Effector memory CD4-positive, alpha-beta T cell (primary cell): ENCODE results near the gene APOBEC3B.
"Not testable (repeated sequence)": the region's sequence is repeated elsewhere in the genome, so short reads cannot be mapped to it uniquely, and the experiment has no call there.

ENCODE experiments used
- DNase-seq, 3 donors: peaks; one replicate each; pipeline ENCODE4 v3.0.0-alpha.2; 2020
- H3K27ac ChIP-seq: 2 replicates; pipeline ENCODE4 v1.7.0; 2013; ENCODE audit warnings: mild to moderate bottlenecking, low read length, moderate library complexity; ENCODE audit not compliant: insufficient read depth, poor library complexity, severe bottlenecking
- H3K27me3 ChIP-seq: replicated peaks from 2 replicates; pipeline ENCODE4 v1.7.0; 2013; ENCODE audit warnings: mild to moderate bottlenecking, low read length; ENCODE audit not compliant: insufficient read depth, control insufficient read depth, poor library complexity, severe bottlenecking
- H3K36me3 ChIP-seq: 2 replicates; pipeline ENCODE4 v1.7.0; 2013; ENCODE audit warnings: mild to moderate bottlenecking, low read length, moderate library complexity; ENCODE audit not compliant: control insufficient read depth, insufficient read depth
- H3K4me1 ChIP-seq: 2 replicates; pipeline ENCODE4 v1.7.0; 2013; ENCODE audit warnings: low read length, mild to moderate bottlenecking; ENCODE audit not compliant: control insufficient read depth, insufficient read depth, poor library complexity, severe bottlenecking
- H3K4me3 ChIP-seq: 2 replicates; pipeline ENCODE4 v1.7.0; 2013; ENCODE audit warnings: low read length, low read depth, mild to moderate bottlenecking; ENCODE audit not compliant: insufficient read depth, poor library complexity, severe bottlenecking
- H3K9me3 ChIP-seq: 2 replicates; pipeline ENCODE4 v1.7.0; 2013; ENCODE audit warnings: mild to moderate bottlenecking, low read length, moderate library complexity; ENCODE audit not compliant: control insufficient read depth

The APOBEC3B gene

DNA sequence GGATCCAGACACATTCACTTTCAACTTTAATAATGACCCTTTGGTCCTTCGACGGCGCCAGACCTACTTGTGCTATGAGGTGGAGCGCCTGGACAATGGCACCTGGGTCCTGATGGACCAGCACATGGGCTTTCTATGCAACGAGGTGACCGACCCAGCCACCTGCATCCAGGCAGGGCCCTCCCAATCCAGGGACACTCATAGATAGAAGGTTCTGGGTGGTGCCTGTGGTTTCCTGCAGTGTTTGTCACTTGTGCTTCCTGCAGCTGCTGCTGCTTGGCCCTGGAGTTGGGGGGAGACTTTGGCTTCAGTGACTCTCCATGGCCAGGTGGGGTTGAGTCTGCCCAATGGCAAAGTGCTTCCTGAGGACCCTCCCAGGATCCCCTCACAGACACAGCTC, 7.3 kb downstream of the APOBEC3B start:
- H3K4me1 ChIP-seq: peaks cover 24% of the 10 kb centered on the region
- no peak for DNase-seq
- H3K36me3 ChIP-seq: no peaks in the 10 kb centered on the region

DNA sequence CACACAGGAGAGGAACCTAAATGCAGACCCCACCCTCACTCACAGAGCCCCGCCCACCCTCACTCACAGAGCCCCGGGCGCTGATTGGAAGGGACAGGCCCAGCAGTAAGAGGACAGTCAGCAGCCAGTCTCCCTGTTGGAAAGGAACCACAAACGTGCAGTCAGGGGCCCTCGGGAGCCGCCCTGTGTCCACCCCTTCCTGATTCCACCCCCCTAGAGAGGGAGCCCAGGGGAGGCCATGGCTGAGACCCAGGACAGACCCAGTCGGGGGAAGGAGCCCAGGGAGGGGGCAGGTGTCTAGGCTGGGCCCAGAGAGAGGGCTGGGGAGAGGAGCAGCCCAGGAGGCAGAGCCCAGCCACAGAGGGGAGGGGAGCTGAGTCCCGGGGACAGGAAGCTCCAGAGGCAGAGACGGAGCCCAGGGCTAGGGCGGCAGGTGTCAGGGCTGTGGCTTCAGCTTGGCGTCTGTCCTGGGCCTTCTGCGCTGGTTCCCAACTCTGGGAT, 10.8 kb downstream of the APOBEC3B start:
- not testable (repeated sequence) for H3K27ac ChIP-seq, H3K9me3 ChIP-seq, H3K27me3 ChIP-seq, H3K36me3 ChIP-seq, DNase-seq, H3K4me3 ChIP-seq
- peaks cover 17% of the 10 kb centered on the region for H3K4me1 ChIP-seq

More for the DNA sequence above, 7.3 kb downstream of the APOBEC3B start:
- Histone ChIP-seq H3K4me3 (no peak overlapping the region), H3K9me3 (no peaks in the 10 kb centered on the region), H3K27ac (no peak overlapping the region), H3K27me3 (no peaks in the 10 kb centered on the region)

DNA sequence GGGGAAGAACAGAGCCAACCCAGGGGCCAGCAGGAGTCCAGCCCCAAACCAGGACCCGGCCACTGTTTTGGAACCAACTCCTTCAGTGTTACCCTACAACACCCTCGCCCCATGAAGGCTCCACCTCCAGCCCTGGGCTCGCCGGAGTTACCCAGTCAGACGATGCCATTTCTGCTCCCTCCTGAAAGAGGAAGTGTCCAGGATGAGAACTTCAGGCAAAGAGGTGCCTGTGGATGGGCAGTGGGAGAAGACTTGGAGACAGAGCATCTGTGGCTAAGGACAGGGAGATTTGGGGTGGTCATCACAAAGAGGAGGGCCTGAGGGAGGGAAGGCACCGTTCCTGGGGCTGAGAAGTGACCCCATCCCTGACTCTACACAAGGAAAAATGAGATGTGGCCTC, 14.0 kb downstream of the APOBEC3B start:
- no peaks in the 10 kb centered on the region for H3K36me3 ChIP-seq
- H3K4me3 ChIP-seq: no peak overlapping the region
- H3K4me1 ChIP-seq: no peaks in the 10 kb centered on the region
- no peaks in the 10 kb centered on the region for H3K9me3 ChIP-seq
- H3K27ac ChIP-seq: no peak overlapping the region
- DNase-seq: no peak
- H3K27me3 ChIP-seq: no peaks in the 10 kb centered on the region

DNA sequence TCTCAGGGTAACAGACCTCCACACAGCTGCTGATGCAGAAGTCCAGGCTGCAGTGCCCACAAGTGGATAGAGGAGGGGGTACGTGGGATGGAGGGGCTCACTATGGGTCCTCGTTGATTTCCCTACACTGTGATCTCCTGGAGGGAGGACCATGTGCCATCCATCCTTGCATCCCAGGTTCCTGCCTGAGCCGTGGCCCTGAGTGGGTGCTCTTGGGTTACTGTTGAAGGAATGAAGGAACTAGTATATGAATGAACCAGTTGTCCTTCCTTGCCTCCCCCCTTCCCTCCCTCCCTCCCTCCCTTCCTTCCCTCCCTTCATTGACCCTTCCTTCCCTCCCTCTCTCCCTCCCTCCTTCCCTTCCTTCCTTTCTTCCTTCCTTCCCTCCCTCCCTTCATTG, 15.4 kb downstream of the APOBEC3B start:
- Histone ChIP-seq H3K4me1 (no peaks in the 10 kb centered on the region), H3K27me3 (no peaks in the 10 kb centered on the region), H3K4me3 (no peak overlapping the region), H3K36me3 (no peaks in the 10 kb centered on the region), H3K9me3 (no peaks in the 10 kb centered on the region), H3K27ac (no peak overlapping the region)
- DNase-seq: no peak

DNA sequence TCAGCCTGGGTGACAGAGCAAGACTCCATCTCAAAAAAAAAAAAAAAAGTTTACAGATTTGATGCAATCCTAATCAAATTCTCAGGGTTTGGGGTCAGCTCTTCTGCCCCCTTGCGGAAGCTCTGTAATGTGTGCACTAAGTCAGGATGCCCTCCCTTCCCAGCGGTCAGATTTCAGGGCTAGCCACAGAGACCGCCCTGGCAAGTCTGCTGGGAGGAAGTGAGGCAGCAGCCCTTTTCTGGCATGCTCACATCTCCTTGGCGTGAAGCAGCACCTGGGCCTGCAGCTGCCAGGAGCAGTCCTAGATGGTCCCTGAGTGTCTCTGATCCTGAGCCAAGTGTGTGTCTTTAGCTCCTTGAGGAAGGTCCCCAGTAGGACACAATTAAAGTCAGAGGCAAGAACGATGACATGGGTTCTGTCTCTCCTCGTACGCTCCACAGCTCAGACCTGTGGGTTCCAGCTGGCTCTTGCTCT, 21.1 kb downstream of the APOBEC3B start:
- Histone ChIP-seq H3K27me3 (no peaks in the 10 kb centered on the region), H3K4me3 (no peak overlapping the region), H3K36me3 (no peaks in the 10 kb centered on the region), H3K9me3 (no peaks in the 10 kb centered on the region), H3K4me1 (no peaks in the 10 kb centered on the region), H3K27ac (no peak overlapping the region)
- peak; percentile 57 to 68 (median 59) for DNase-seq

DNA sequence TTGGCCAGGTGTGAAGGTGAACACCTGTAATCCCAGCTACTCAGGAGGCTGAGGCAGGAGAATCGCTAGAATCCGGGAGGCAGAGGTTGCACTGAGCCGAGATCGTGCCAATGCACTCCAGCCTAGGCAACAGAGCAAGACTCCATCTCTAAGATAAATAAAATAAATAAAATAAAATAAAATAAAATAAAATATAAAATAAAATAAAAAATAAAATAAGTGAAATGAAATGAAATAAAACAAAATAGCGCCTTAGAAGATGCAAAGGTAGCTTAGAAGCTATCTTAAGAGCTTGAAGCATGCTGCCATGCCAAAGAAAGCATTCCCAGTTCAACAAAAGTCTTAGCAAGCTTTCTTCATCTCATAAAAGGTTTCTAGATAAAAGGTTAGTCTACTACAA, 25.0 kb downstream of the APOBEC3B start:
- no peaks in the 10 kb centered on the region for H3K36me3 ChIP-seq
- H3K27me3 ChIP-seq: no peaks in the 10 kb centered on the region
- DNase-seq: no peak
- H3K9me3 ChIP-seq: no peaks in the 10 kb centered on the region
- no peak overlapping the region for H3K27ac ChIP-seq
- no peaks in the 10 kb centered on the region for H3K4me1 ChIP-seq
- no peak overlapping the region for H3K4me3 ChIP-seq

DNA sequence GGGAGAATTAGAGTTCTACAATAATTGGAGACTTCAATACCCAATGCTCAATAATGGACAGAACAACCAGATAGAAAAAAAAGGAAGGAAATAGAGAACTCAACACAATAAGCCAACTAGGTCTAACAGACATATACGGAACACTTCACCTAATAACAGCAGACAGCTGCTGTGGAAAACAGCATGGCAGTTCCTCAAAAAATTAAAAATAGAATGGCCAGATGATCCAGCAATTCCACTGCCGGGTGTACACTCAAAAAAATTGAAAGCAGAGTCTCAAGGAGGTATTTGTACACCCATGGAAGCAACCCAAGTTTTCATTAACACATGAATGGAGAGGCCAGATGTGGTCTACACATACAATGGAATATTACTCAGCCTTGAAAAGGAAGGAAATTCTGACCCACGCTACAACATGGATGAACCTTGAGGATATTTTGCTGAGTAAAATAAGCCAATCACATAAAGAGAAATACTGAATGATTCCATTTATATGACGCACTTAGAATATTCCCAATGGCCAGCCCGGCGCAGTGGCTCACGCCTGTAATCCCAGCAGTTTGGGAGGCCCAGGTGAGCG, 26.2 kb downstream of the APOBEC3B start:
- not testable (repeated sequence) for H3K4me3 ChIP-seq, H3K27ac ChIP-seq, H3K9me3 ChIP-seq, H3K27me3 ChIP-seq, H3K4me1 ChIP-seq, H3K36me3 ChIP-seq, DNase-seq

DNA sequence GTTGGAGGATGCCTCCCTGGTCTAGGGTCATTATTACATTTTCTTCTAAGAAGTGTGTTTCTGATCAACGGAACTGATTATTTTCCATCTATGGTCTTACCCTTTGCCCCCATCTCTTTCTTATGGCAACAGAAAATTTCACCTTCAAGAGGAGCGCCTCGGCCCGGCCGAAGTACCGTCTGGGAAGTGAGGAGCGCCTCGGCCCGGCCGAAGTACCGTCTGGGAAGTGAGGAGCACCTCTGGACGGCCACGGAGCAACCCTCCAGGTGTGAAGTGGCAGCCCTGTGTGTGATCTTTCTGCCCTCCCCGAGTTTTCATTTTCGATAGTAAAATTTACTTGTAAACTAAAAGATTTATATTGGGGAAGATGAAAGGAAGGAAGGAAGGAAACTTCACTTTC, 28.8 kb downstream of the APOBEC3B start:
- Histone ChIP-seq H3K27me3 (no peaks in the 10 kb centered on the region), H3K9me3 (no peaks in the 10 kb centered on the region), H3K36me3 (no peaks in the 10 kb centered on the region), H3K4me3 (no peak overlapping the region), H3K27ac (no peak overlapping the region), H3K4me1 (peaks cover 8% of the 10 kb centered on the region)
- DNase-seq: no peak

DNA sequence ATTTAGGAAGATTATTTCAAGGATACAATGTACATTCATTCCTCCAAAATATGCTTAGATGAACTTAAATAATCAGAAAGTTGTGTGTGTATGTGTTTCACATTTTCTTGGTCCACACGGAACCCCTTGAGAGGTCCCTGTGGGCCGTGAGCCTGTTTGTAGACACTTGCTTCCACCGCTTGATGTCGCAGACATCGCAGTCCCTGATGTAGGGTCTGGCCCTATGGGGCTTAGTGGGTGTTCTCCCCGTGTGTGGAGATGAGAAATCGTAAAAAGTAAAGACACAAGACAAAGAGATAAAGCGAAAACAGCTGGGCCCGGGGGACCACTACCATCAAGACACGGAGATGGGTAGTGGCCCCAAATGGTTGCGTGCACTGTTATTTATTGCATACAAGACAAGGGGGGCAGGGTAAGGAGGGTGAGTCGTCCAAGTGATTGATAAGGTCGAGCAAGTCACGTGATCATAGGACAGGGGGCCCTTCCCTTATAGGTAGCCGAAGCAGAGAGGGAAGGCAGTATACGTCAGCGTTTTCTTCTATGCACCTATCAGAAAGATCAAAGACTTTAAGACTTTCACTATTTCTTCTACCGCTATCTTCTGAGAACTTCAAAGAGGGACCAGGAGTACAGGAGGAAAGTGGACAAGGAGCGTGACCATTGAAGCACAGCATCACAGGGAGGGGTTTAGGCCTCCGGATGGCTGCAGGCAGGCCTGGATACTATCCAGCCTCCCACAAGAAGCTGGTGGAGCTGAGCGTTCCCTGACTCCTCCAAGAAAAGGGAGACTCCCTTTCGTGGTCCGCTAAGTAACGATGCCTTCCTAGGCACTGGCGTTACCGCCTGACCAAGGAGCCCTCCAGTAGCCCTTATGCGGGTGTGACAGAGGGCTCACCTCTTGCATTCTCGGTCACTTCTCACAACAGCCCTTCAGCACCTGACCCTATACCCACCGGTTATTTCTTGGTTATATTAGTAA, 30.7 kb downstream of the APOBEC3B start:
- no peaks in the 10 kb centered on the region for H3K27me3 ChIP-seq
- H3K36me3 ChIP-seq: peaks cover 4% of the 10 kb centered on the region
- H3K9me3 ChIP-seq: no peaks in the 10 kb centered on the region
- peaks cover 8% of the 10 kb centered on the region for H3K4me1 ChIP-seq
- no peak overlapping the region for H3K4me3 ChIP-seq
- H3K27ac ChIP-seq: peak overlapping the region; percentile 68
- DNase-seq: no peak

DNA sequence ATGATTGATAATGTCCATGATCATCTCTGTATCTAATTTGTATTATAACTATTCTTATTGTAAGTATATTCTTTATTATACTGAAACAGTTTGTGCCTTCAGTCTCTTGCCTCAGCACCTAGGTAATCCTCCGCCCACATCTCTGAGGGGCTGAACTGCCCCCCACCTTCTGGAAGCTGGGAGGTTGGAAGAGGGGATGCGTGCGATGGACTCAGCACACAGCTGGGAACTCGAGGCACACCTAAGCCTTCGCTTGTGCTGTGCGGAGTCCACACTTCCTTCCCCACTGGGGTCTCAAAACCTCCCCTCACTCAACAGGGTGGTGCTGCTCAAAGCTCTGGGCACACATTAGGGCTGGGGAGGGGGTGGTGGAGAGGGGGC, 31.4 kb downstream of the APOBEC3B start:
- H3K4me1 ChIP-seq, DNase-seq, H3K9me3 ChIP-seq, H3K36me3 ChIP-seq, H3K27me3 ChIP-seq: not testable (repeated sequence)
- Histone ChIP-seq H3K4me3 (peak overlapping the region; percentile 49), H3K27ac (peak overlapping the region; percentile 68)
